ENCODE measurements around the gene MAP3K5.

The MAP3K5 gene

GRCh38 chr6:136526196-136526930 lies 265.9 kb downstream of the MAP3K5 start:
- Histone ChIP-seq H3K9me3 (no peaks in the 10 kb centered on the region), H3K27ac (no peak overlapping the region), H3K36me3 (no peaks in the 10 kb centered on the region), H3K4me1 (peaks cover 0 to 7% (median 3%) of the 10 kb centered on the region in 4 donors), H3K4me3 (no peak overlapping the region), H3K27me3 (no peaks in the 10 kb centered on the region)
- DNase-seq, result peak; percentile 46 to 70
- intact Hi-C loops (cut with DNase I; ENCODE audit: low total_unique reads), result no loop called here
- peak in 1 of 2 experiments; percentile 8 for TF ChIP-seq CTCF (IDR thresholded peaks at IDR 0.05)

GRCh38 chr6:136525586-136526195 lies 266.6 kb downstream of the MAP3K5 start:
- intact Hi-C loops (cut with DNase I; ENCODE audit: low total_unique reads), result no loop called here
- no peak for TF ChIP-seq CTCF (IDR thresholded peaks at IDR 0.05)
- DNase-seq, result no peak
- Histone ChIP-seq H3K4me1 (peaks cover 0 to 7% (median 3%) of the 10 kb centered on the region in 4 donors), H3K27me3 (no peaks in the 10 kb centered on the region), H3K4me3 (no peak overlapping the region), H3K9me3 (no peaks in the 10 kb centered on the region), H3K27ac (no peak overlapping the region), H3K36me3 (no peaks in the 10 kb centered on the region)

- Histone ChIP-seq H3K9me3 (no peaks in the 10 kb centered on the region), H3K36me3 (no peaks in the 10 kb centered on the region), H3K27me3 (no peaks in the 10 kb centered on the region), H3K27ac (no peak overlapping the region), H3K4me1 (peaks cover 0 to 7% (median 3%) of the 10 kb centered on the region in 4 donors), H3K4me3 (no peak overlapping the region)
- DNase-seq, result no peak
- TF ChIP-seq CTCF (IDR thresholded peaks at IDR 0.05), result no peak
- intact Hi-C loops (cut with DNase I; ENCODE audit: low total_unique reads), result no loop called here
Observed at GRCh38 chr6:136524936-136525413, 267.3 kb downstream of the MAP3K5 start.

GRCh38 chr6:136524339-136524935 lies 267.8 kb downstream of the MAP3K5 start:
- Histone ChIP-seq H3K4me1 (peaks cover 0 to 7% (median 3%) of the 10 kb centered on the region in 4 donors), H3K4me3 (no peak overlapping the region), H3K9me3 (no peaks in the 10 kb centered on the region), H3K27ac (no peak overlapping the region), H3K36me3 (no peaks in the 10 kb centered on the region), H3K27me3 (no peaks in the 10 kb centered on the region)
- intact Hi-C loops (cut with DNase I; ENCODE audit: low total_unique reads), result no loop called here
- no peak for TF ChIP-seq CTCF (IDR thresholded peaks at IDR 0.05)
- no peak for DNase-seq

- intact Hi-C loops (cut with DNase I; ENCODE audit: low total_unique reads), result no loop called here
- H3K4me3 ChIP-seq, result no peak overlapping the region
- DNase-seq, result no peak
Observed at GRCh38 chr6:136523196-136523595, 269.1 kb downstream of the MAP3K5 start.

More at GRCh38 chr6:136523196-136523595, 269.1 kb downstream of the MAP3K5 start:
- no peak for TF ChIP-seq CTCF (IDR thresholded peaks at IDR 0.05)
- H3K4me1 ChIP-seq, result peaks cover 0 to 7% (median 3%) of the 10 kb centered on the region in 4 donors
- no peak overlapping the region for H3K27ac ChIP-seq
- no peaks in the 10 kb centered on the region for H3K36me3 ChIP-seq
- no peaks in the 10 kb centered on the region for H3K9me3 ChIP-seq
- no peaks in the 10 kb centered on the region for H3K27me3 ChIP-seq
